GM18517 (cell line): Measurements from ENCODE around the gene SLC16A14.
"Not testable (repeated sequence)": the region's sequence is repeated elsewhere in the genome, so short reads cannot be mapped to it uniquely, and the experiment has no call there.

Experiments used
- ATAC-seq: cut with Tn5 transposase; IDR thresholded peaks from one replicate; pipeline ENCODE4 v1.9.1; 2021; ENCODE audit warnings: mild to moderate bottlenecking, moderate library complexity; ENCODE audit not compliant: unreplicated experiment

The SLC16A14 gene

DNA sequence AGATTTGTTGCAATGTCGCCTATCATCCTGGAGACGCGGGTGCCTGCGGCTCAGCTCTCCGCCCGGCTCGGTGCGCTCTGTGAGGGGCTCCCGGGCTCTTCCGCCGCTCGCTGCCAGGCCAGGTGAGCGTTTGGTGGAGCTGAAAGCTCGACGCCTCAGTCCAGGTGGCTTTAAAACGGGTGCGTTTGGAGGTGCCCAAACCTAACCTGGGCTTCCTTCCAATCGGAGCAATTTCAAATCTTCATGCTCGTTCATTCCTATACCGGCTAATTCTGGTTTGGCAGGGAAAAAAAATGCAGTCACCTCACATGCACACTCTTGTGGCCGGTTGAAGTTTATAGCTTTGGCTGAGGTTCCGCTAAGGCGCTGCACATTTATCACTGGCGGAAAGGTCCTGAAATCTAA, at the start of gene SLC16A14:
Gene SLC16A14, minus strand, starts transcription at position 274 of the 405 bp plus-strand sequence. CDS start 9,572 bp downstream, outside the sequence.
- no peak for ATAC-seq

GRCh38 chr2:230106771-230107170, 38.0 kb upstream of the SLC16A14 start:
- no peak for ATAC-seq

- ATAC-seq, result not testable (repeated sequence)
Measured at GRCh38 chr2:230101967-230102366, 33.2 kb upstream of the SLC16A14 start.

- ATAC-seq, result no peak
Measured at GRCh38 chr2:230097841-230098240, 29.1 kb upstream of the SLC16A14 start.

GRCh38 chr2:230097424-230097823, 28.7 kb upstream of the SLC16A14 start:
- no peak for ATAC-seq

DNA sequence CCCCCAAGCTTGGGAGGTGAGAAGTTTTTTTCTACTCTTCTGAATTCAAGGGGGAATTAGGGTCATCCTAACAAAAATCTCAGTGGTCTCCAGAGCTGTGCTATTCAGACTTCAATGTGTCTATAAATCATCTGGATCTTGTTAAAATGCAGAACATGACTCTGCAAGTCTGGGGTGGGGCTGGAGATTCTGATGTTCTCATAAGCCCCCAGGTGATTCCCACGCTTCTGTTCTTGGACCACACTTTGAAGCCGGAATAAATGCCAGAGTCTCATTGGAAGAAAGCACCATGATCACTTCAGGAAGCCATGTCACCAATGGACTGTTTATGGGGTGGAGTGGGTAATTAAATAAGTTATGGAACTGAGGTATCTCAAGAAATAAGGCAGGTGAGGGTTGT, 22.2 kb upstream of the SLC16A14 start:
- ATAC-seq, result no peak

GRCh38 chr2:230085201-230085600, 16.5 kb upstream of the SLC16A14 start:
- no peak for ATAC-seq

DNA sequence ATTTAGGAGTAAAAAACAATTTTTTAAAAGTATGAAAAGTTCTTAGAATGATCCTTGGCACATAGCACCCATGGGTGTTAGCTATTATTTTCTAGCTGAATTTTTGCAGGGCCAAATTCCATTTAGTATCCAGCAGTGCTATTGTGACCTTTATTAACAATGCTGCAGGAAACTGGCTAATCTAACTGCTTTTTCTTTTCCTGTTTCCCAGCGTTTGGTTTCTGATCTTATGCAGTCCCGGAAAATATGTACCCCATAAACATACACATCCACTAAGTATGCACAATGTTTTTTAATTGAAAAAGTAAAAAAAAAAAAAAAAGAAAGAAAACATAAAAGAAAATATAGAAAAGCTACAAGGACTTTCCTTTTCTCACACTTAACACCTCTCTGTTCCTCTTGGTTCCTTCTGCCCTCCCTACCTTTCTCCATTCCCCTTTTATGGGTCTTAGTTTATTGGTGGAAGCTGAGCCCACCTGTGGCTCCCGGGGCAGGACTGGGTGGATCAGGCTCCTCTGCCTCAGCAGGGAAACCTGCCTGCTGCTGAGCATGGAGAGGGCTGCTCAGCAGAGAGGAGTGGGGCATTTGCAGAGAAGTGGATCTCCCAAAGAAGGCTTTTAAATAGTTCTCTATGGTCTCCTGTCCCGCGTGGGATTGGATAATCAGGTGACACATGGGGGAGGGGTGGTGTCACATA, 9.3 kb upstream of the SLC16A14 start:
- no peak for ATAC-seq

GRCh38 chr2:230076819-230077218, 8.1 kb upstream of the SLC16A14 start:
- ATAC-seq, result no peak

DNA sequence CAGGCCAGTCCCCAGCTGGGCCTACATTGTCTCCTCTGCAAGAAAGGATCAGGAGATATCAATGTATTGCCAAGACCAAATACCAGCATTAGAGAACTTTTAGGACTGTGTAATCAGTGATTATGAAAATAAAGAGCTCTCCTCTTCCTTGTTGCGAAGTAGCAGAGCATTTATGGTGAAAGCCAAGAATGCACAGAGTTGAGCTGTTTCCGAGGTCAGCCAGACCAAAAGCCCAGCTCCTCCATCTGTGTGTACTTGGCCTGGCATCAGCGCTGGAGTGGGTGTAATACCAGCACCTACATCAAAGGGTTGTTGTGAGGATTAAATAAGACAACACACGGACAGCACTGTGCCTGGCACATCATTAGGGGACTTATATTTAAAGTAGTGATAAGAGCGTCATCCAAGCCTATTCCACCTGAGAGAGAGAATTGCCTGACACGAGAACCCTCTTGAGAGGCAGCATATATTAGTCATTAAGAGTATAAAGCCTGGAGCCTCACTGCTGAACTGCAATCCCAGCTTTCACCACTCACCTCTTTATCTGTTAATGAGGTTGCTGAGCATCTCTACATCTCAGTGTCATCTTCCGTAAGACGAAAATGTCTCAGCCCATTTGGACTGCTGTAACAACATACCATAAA, 7.4 kb upstream of the SLC16A14 start:
- no peak for ATAC-seq

- ATAC-seq, result no peak
Measured at GRCh38 chr2:230071421-230071820, 2.7 kb upstream of the SLC16A14 start.

DNA sequence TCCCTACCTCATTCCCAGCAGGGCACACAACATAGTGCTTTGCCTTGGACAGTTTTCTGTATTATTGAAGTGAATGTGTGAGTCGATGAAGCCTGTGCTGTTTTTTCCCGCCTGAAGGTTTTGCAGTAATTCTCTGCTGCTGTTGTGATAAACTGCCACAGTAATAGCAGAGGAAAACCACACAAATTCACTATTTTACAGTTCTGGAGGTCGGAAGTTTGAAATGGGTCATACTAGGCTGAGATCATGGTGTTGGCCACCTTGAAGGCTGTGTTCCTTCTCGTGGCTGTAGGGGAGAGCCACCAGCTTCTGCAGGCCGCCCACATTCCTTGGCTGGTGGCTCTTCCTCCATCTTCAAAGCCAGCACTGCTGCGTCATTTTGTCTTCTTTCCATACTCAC, 678 bp upstream of the SLC16A14 start:
- ATAC-seq, result no peak

DNA sequence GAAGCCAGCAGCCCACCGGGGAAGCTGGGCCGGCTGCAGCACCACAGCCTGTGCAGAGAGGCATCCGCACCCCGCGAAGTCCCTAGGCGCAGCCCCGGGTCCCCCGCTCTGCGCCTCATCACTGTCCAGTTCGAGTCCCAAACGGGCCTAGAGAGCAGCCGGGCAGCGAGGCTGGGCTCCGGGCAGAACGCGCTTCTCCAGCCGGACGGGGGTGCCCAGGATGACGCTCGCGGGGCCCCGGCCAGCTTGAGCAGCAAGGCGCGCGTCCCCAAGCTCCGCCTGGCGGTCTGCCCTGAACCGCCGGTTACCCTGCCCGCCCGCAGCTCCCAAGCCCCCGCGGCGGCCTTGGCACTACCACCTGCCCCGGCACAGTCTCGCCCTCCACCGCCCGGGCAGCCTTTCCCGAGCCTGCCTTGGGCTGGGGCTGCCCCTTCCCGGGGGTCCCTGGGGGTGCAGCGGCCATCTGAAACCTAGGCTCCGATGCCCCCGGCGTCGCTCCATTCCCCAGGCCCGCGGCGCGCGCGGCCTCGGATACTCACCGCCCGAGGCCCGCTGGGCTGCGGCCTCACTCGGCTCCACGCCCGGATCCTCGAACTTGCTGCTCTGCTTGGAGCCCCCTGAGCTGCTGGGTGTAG, 591 bp downstream of the SLC16A14 start:
- no peak for ATAC-seq

DNA sequence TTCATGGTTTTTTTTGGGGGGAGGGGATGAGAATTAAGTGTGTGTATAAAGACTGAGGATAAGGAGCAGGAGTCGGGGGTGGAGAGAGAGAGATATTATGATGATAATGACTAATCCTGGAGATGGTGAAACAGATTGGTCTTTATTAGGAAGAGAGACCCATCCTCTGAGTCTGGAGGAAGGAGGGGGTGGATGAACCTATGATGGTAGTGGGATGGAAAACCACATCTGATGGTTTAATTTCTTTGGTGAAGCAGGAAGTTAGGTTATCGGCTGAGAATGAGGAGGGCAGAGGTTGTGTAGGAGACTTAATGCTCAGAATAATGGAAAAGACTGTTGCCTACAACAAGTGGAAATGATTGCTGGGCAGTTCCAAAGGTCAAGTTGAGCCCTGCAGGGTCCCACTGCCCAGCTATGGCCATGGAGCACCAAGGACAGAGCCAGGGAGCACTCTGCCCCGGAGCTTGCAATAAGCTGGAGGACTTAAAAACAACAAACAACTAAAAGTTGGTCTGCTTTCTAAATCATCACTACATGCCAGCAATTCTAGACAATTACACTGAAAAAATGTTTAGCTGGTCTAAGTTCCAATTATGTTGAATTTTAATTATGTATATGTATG, 7.9 kb downstream of the SLC16A14 start:
- no peak for ATAC-seq

GRCh38 chr2:230053753-230054478, 14.8 kb downstream of the SLC16A14 start:
- no peak for ATAC-seq

GRCh38 chr2:230052299-230052698, 16.4 kb downstream of the SLC16A14 start:
- no peak for ATAC-seq

DNA sequence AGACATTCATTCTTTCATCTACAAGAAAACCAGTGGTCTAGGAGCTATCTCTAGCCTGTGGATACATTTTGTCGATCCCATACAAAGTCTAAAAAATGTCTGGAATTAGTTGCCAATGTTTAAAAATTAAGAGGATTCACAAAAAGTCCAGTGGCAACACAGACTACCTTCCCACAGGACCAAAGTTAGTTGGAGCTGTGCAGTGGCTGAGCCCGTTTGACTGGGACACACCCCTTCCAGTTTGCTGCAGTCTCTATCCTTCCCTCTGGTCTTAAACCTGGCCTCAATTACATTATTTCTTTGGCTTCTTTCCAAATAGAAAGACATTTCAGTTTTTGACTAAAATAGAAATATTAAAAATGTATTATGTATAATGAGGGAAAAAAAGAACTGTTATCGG, 18.6 kb downstream of the SLC16A14 start:
- ATAC-seq, result no peak

GRCh38 chr2:230048010-230048671, 20.6 kb downstream of the SLC16A14 start:
- no peak for ATAC-seq

GRCh38 chr2:230046491-230046890, 22.2 kb downstream of the SLC16A14 start:
- no peak for ATAC-seq

- ATAC-seq, result no peak
Measured at GRCh38 chr2:230043461-230043860, 25.3 kb downstream of the SLC16A14 start.
